Cardiac fibroblast (primary cell): Measurements from ENCODE around the gene RERE.
A peak's percentile ranks its signal among the peaks of the same experiment; 100 is the strongest.

Experiments
- DNase-seq, 2 donors: peaks; one replicate each; pipeline versions ENCODE4 v3.0.0 to v3.0.0-alpha.2; 2010; ENCODE audit warnings: low read depth in 2 of 2
- H3K4me3 ChIP-seq, 2 donors: replicated peaks in 1 of 2; 1 replicate in 1 of 2; 2 replicates in 1 of 2; pipeline ENCODE4 v1.5.1; 2011; ENCODE audit warnings: low read depth in 2 of 2, low read length in 2 of 2, mild to moderate bottlenecking in 2 of 2, moderate library complexity in 1 of 2
- CTCF ChIP-seq: IDR thresholded peaks from one replicate; pipeline ENCODE4 v1.5.1; 2011; ENCODE audit warnings: low read depth, mild to moderate bottlenecking, low read length, inconsistent platforms

Gene RERE

GRCh38 chr1:8464377-8464776 lies 353.1 kb downstream of the RERE start:
- no peak overlapping the region for H3K4me3 ChIP-seq
- no peak for TF ChIP-seq CTCF
- no peak for DNase-seq

- peak; percentile 72 to 85 for DNase-seq
- peak overlapping the region in 1 of 2 donors; percentile 0 for H3K4me3 ChIP-seq
- TF ChIP-seq CTCF: no peak
Measured at GRCh38 chr1:8463144-8463927, 354.1 kb downstream of the RERE start.

- no peak for TF ChIP-seq CTCF
- no peak overlapping the region for H3K4me3 ChIP-seq
- DNase-seq: no peak
Measured at GRCh38 chr1:8462371-8462892, 355.0 kb downstream of the RERE start.

- no peak overlapping the region for H3K4me3 ChIP-seq
- no peak for TF ChIP-seq CTCF
- DNase-seq: no peak
Measured at GRCh38 chr1:8461351-8462110, 355.9 kb downstream of the RERE start.

- H3K4me3 ChIP-seq: no peak overlapping the region
- no peak for TF ChIP-seq CTCF
- no peak for DNase-seq
Measured at GRCh38 chr1:8460784-8461183, 356.7 kb downstream of the RERE start.

- H3K4me3 ChIP-seq: no peak overlapping the region
- TF ChIP-seq CTCF: no peak
- no peak for DNase-seq
Measured at GRCh38 chr1:8460132-8460544, 357.3 kb downstream of the RERE start.
